Fibroblast of skin of left quadriceps (primary cell): ENCODE results near the gene DHRS3.
"Not testable (repeated sequence)": the region's sequence is repeated elsewhere in the genome, so short reads cannot be mapped to it uniquely, and the experiment has no call there.

Experiments
- DNase-seq, 2 experiments: peaks; one replicate each; pipeline ENCODE4 v3.0.0-alpha.2; 2013; ENCODE audit warnings: low read depth in 2 of 2

The DHRS3 gene

GRCh38 chr1:12578860-12579422 is 39.1 kb downstream of the DHRS3 start:
- DNase-seq: no peak

- DNase-seq: no peak
Measured at GRCh38 chr1:12577020-12577419, 41.0 kb downstream of the DHRS3 start.

- no peak for DNase-seq
Measured at GRCh38 chr1:12574757-12575139, 43.3 kb downstream of the DHRS3 start.

- no peak for DNase-seq
Measured at GRCh38 chr1:12573015-12573825, 44.8 kb downstream of the DHRS3 start.

GRCh38 chr1:12572522-12572921 is 45.5 kb downstream of the DHRS3 start:
- no peak for DNase-seq

GRCh38 chr1:12570291-12570690 is 47.7 kb downstream of the DHRS3 start:
- DNase-seq: no peak

GRCh38 chr1:12568009-12568767 is 49.8 kb downstream of the DHRS3 start:
- no peak for DNase-seq

GRCh38 chr1:12567288-12567819 is 50.7 kb downstream of the DHRS3 start:
- no peak for DNase-seq

- DNase-seq: no peak
Measured at GRCh38 chr1:12566484-12567287, 51.3 kb downstream of the DHRS3 start.

- no peak for DNase-seq
Measured at GRCh38 chr1:12565966-12566352, 52.1 kb downstream of the DHRS3 start.

- DNase-seq: no peak
Measured at GRCh38 chr1:12565094-12565965, 52.7 kb downstream of the DHRS3 start.

GRCh38 chr1:12564251-12564650 is 53.8 kb downstream of the DHRS3 start:
- DNase-seq: not testable (repeated sequence)

- DNase-seq: no peak
Measured at GRCh38 chr1:12562955-12563576, 54.9 kb downstream of the DHRS3 start.

GRCh38 chr1:12561121-12561520 is 56.9 kb downstream of the DHRS3 start:
- DNase-seq: no peak

- DNase-seq: no peak
Measured at GRCh38 chr1:12556957-12557935, 60.8 kb downstream of the DHRS3 start.

GRCh38 chr1:12556368-12556930 is 61.6 kb downstream of the DHRS3 start:
- DNase-seq: peak; percentile 88 to 90

GRCh38 chr1:12555411-12556367 is 62.3 kb downstream of the DHRS3 start:
- DNase-seq: no peak
